HG03521 (cell line): ENCODE results near the gene MFSD11.
"Not testable (repeated sequence)": the region's sequence is repeated elsewhere in the genome, so short reads cannot be mapped to it uniquely, and the experiment has no call there.

Source experiments
- ATAC-seq: cut with Tn5 transposase; IDR thresholded peaks from one replicate; pipeline ENCODE4 v1.9.1; 2021; ENCODE audit warnings: mild to moderate bottlenecking, moderate library complexity; ENCODE audit not compliant: unreplicated experiment

Gene MFSD11

GRCh38 chr17:76793775-76794174 lies 55.9 kb downstream of the MFSD11 start:
- ATAC-seq: no peak

DNA sequence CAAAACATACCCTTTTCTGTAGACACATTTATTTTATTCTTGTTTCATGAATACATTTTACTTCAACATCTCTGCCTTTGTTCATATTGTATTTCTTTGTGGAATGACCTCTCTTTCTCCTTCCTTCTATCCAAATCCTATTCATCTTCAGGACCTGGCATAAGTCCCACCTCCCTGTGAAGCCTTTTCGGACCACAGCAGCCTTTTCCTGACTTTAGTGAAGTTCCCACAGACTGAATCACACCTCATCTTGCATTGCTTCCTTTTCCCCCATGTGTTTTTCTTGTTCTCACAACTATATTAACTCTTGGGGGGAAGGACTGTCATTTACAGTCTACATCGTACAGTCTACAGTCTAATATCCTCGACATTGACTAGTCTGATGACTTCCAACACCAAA lies 58.2 kb downstream of the MFSD11 start:
- no peak for ATAC-seq

GRCh38 chr17:76797241-76797840 lies 59.4 kb downstream of the MFSD11 start:
- no peak for ATAC-seq

GRCh38 chr17:76801706-76802105 lies 63.8 kb downstream of the MFSD11 start:
- ATAC-seq: no peak

- no peak for ATAC-seq
These were observed 67.4 kb downstream of the MFSD11 start for GRCh38 chr17:76805319-76805718.

DNA sequence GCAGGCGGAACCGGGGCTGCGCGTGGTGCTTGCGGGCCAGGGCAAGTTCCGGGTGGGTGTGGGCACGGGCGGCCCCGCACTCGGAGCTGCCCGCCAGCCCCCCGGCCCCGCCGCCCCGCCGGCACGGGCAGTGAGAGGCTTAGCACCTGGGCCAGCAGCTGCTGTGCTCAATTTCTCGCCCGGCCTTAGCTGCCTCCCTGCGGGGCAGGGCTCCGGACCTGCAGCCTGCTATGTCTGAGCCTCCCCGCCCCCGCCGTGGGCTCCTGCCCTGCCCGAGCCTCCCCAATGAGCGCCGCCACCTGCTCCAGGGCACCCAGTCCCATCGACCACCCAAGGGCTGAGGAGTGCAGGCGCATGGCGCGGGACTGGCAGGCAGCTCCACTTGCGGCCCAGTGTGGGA lies 68.2 kb downstream of the MFSD11 start:
- not testable (repeated sequence) for ATAC-seq

DNA sequence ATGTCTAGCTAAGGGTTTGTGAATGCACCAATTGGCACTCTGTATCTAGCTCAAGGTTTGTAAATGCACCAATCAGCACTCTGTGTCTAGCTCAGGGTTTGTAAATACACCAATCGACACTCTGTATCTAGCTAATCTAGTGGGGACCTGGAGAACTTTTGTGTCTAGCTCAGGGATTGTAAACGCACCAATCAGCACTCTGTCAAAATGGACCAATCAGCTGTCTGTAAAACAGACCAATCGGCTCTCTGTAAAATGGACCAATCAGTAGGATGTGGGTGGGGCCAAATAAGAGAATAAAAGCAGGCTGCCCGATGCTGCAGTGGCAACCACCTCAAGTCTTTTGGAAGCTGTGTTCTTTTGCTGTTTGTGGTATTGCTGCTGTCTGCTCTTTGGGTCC lies 68.8 kb downstream of the MFSD11 start:
- not testable (repeated sequence) for ATAC-seq

GRCh38 chr17:76808326-76808725 lies 70.4 kb downstream of the MFSD11 start:
- ATAC-seq: no peak

GRCh38 chr17:76810956-76811355 lies 73.0 kb downstream of the MFSD11 start:
- ATAC-seq: no peak

- no peak for ATAC-seq
These were observed 73.9 kb downstream of the MFSD11 start for GRCh38 chr17:76811834-76812233.

DNA sequence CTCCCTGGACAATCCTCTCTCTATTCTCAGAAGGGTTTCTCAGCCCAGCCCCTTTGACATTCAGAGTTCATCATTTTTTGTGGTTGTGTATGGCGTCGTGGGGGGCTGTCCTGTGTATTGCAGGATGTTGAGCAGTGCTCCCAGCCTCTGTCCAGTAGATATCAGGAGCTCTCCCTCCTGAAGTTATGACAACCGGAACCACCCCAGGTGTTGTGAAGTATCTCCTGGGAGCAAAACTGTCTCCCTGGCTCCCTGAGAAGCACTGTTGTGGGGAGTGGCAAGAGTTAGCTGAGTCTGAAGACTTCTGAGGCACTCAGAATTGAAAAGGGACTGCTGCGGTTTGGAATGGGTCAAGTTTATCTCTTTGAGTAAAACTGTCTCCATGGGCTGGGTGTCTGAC lies 74.3 kb downstream of the MFSD11 start:
- ATAC-seq: no peak

- no peak for ATAC-seq
These were observed 75.0 kb downstream of the MFSD11 start for GRCh38 chr17:76812968-76813367.

GRCh38 chr17:76815907-76816589 lies 78.1 kb downstream of the MFSD11 start:
- ATAC-seq: not testable (repeated sequence)

DNA sequence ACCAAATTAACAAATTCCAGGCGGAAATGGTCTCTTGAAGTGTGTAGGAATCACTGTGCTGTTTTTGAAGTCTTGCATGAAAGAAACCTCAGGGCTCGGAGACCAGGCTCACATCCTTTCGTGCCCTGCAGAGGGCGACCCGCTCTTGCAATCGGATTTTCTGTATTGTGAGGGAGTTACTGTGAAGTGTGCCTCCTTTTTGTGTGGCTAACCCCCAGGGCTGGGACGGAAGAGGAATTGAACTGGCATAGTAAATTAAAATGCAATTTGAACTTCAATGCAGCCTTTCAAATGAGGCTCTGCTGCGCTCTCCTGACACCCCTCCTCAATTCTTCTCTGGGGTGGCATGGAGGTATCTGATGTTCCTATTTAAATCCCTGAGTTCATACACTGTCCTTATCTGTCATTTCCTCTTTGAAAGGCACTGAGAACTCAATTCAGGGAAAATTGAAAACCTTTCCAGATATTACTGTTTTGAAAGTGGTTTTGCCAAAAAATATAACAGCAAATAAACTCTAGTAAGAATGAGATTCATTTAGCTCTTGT lies 78.7 kb downstream of the MFSD11 start:
- no peak for ATAC-seq

DNA sequence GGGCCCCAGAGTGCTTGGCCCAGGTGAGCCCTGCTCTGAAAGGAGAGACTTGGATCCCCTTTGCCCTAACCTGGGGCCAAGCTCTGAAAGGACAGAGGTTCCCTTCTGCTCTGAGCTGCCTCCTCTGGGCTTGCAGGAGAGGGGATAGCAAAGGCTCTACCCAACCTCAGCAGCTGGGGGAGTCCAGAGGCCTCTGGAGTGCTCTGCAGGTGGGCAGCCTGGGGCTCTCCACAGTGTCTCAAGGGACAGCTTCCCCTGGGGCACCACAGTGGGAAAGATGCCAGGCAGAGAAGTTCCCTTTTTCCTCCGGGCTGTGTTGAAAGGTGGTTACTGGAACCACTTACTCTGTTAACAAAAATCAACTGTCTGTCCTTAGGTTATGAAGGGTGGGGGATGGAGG lies 82.1 kb downstream of the MFSD11 start:
- ATAC-seq: no peak

GRCh38 chr17:76820561-76820960 lies 82.6 kb downstream of the MFSD11 start:
- no peak for ATAC-seq

DNA sequence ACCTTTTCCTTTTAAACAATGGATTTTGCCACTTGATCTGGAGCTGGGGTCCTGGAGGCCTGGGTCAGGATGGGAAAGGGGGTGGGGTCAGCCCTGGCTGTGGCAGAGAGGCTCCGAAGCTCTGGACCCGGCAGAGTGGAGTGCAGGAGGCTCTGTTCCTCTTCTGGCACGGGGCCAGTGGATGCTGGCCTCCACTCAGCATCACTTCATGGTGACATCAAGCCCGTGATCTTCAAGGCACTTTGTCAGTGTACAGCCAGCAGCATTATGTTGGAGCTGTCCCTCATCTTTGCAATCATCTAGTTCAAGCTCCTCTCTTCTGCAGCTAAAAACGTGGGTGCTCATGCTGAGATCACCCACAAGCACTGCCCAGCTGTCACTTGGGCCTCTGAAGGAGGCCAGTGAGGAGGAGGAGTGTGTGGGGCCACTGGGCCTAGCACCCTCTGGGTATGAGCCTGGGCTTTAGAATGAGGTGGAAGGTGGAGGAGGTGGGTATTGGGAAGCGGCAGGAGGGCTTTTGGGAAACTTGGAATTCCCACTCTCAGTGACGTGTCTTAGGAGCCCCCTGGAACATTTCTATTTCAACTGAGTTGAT lies 84.4 kb downstream of the MFSD11 start:
- ATAC-seq: no peak

DNA sequence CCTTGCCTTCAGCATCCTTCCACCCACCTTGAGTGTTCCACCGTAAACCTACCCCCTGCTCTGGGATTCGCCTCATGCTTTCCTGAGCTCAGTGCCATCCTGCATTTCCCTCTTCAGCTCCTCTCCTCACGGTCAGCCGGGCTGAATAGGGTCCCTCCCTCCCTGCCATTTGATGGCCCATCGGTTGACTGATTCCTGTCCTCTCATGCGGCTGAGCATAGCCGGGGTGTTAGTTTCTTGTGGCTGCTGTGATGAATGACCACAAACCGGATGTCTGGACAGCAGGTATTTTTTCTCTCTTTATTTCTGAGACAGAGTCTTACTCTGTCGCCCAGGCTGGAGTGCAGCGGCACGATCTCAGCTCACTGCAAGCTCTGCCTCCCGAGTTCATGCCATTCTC lies 86.2 kb downstream of the MFSD11 start:
- ATAC-seq: no peak

- ATAC-seq: no peak
These were observed 88.6 kb downstream of the MFSD11 start for GRCh38 chr17:76826330-76827068.

DNA sequence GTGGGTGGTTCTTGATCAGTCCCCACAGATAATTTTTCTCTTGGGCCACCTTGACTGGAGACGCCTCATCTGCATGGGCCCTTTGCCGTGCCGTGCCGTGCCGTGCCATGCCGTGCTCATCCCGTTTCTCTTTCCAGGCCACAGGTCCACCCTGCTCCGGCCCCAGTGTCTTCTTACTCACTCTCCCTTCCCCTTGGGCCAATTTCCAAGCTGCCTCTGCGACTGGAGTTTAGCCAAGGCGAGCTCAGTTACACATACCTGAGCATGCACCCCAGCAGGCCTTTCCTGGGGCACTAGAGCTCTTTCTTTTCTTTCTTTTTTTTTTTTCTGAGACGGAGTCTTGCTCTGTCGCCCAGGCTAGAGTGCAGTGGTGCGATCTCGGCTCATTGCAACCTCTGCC lies 89.8 kb downstream of the MFSD11 start:
- ATAC-seq: no peak
